SIG-M5 treated with dmso at 0.1 percent for 504 hours (cell line): ENCODE data around the gene RPS24.

Source experiments
- DNase-seq: peaks from one replicate; lab custom pipeline; 2025; ENCODE audit not compliant: unreplicated experiment; lab: John Stamatoyannopoulos, UW

RPS24 gene

GRCh38 chr10:78025685-78026364 is 7.8 kb upstream of the RPS24 start:
- DNase-seq = no peak

GRCh38 chr10:78028438-78029268 is 5.0 kb upstream of the RPS24 start:
- DNase-seq = no peak

- DNase-seq = peak; percentile 91
These were observed 4.1 kb upstream of the RPS24 start, which contains the start of gene POLR3A for GRCh38 chr10:78029269-78030226. Gene POLR3A (minus strand): TSS chr10:78029515. CDS start chr10:78029407, 108 bp downstream.

GRCh38 chr10:78033387-78033636 is 351 bp upstream of the RPS24 start:
- no peak for DNase-seq

- no peak for DNase-seq
These were observed 1.4 kb downstream of the RPS24 start for GRCh38 chr10:78035025-78035424.

- DNase-seq = no peak
These were observed 1.8 kb downstream of the RPS24 start for GRCh38 chr10:78035437-78035836.

- DNase-seq = no peak
These were observed 2.4 kb downstream of the RPS24 start for GRCh38 chr10:78035933-78036583.

- DNase-seq = no peak
These were observed 4.4 kb downstream of the RPS24 start for GRCh38 chr10:78038105-78038504.

- no peak for DNase-seq
These were observed 5.3 kb downstream of the RPS24 start for GRCh38 chr10:78038791-78039547.

- DNase-seq = no peak
These were observed 6.1 kb downstream of the RPS24 start for GRCh38 chr10:78039743-78040142.

GRCh38 chr10:78041170-78042057 is 7.8 kb downstream of the RPS24 start:
- no peak for DNase-seq

GRCh38 chr10:78042058-78042751 is 8.5 kb downstream of the RPS24 start:
- no peak for DNase-seq

- no peak for DNase-seq
These were observed 9.1 kb downstream of the RPS24 start for GRCh38 chr10:78042752-78043104.

GRCh38 chr10:78044179-78044578 is 10.5 kb downstream of the RPS24 start:
- no peak for DNase-seq

GRCh38 chr10:78044699-78045098 is 11.0 kb downstream of the RPS24 start:
- DNase-seq = no peak

- peak; percentile 74 for DNase-seq
These were observed 11.6 kb downstream of the RPS24 start for GRCh38 chr10:78045237-78045636.

GRCh38 chr10:78045856-78046255 is 12.2 kb downstream of the RPS24 start:
- no peak for DNase-seq

GRCh38 chr10:78046711-78047269 is 13.1 kb downstream of the RPS24 start:
- DNase-seq = no peak
